IPS-20b (cell line): ENCODE results near the gene MORN2.

Experiments
- H3K27ac ChIP-seq: one replicate; pipeline ENCODE4 v1.5.1; 2013; ENCODE audit warnings: low read length
- H3K27me3 ChIP-seq: 2 replicates; pipeline ENCODE4 v1.6.1; 2013; ENCODE audit warnings: mild to moderate bottlenecking, low read length, inconsistent platforms; ENCODE audit not compliant: insufficient read depth
- H3K36me3 ChIP-seq: 2 replicates; pipeline ENCODE4 v1.6.1; 2013; ENCODE audit warnings: low read depth, mild to moderate bottlenecking, inconsistent platforms, low read length, moderate library complexity; ENCODE audit not compliant: insufficient read depth
- H3K4me1 ChIP-seq: 2 replicates; pipeline ENCODE4 v1.6.1; 2013; ENCODE audit warnings: mild to moderate bottlenecking, control low read depth, inconsistent platforms, low read length, moderate library complexity; ENCODE audit not compliant: insufficient read depth
- H3K4me3 ChIP-seq: 2 replicates; pipeline ENCODE4 v1.5.1; 2013; ENCODE audit warnings: mild to moderate bottlenecking, low read length, inconsistent platforms
- H3K9ac ChIP-seq: 2 replicates; pipeline ENCODE4 v1.6.1; 2013; ENCODE audit warnings: low read depth, mild to moderate bottlenecking, inconsistent platforms, low read length, moderate library complexity
- H3K9me3 ChIP-seq: 2 replicates; pipeline ENCODE4 v1.6.1; 2013; ENCODE audit warnings: mild to moderate bottlenecking, low read depth, low read length, inconsistent platforms; ENCODE audit not compliant: insufficient read depth

MORN2 gene

GRCh38 chr2:38898256-38898655 is 22.5 kb downstream of the MORN2 start:
- no peak overlapping the region for H3K4me3 ChIP-seq
- no peaks in the 10 kb centered on the region for H3K4me1 ChIP-seq
- no peak overlapping the region for H3K9ac ChIP-seq
- H3K9me3 ChIP-seq: no peaks in the 10 kb centered on the region
- no peaks in the 10 kb centered on the region for H3K36me3 ChIP-seq
- no peaks in the 10 kb centered on the region for H3K27me3 ChIP-seq
- H3K27ac ChIP-seq: no peak overlapping the region

GRCh38 chr2:38900726-38901125 is 24.9 kb downstream of the MORN2 start:
- no peaks in the 10 kb centered on the region for H3K27me3 ChIP-seq
- no peaks in the 10 kb centered on the region for H3K4me1 ChIP-seq
- H3K9ac ChIP-seq: no peak overlapping the region
- no peak overlapping the region for H3K4me3 ChIP-seq
- H3K9me3 ChIP-seq: no peaks in the 10 kb centered on the region
- H3K27ac ChIP-seq: no peak overlapping the region
- H3K36me3 ChIP-seq: no peaks in the 10 kb centered on the region

GRCh38 chr2:38905251-38905650 is 29.5 kb downstream of the MORN2 start:
- no peaks in the 10 kb centered on the region for H3K27me3 ChIP-seq
- H3K9ac ChIP-seq: no peak overlapping the region
- H3K9me3 ChIP-seq: no peaks in the 10 kb centered on the region
- no peak overlapping the region for H3K27ac ChIP-seq
- no peak overlapping the region for H3K4me3 ChIP-seq
- H3K4me1 ChIP-seq: no peaks in the 10 kb centered on the region
- no peaks in the 10 kb centered on the region for H3K36me3 ChIP-seq

GRCh38 chr2:38907242-38907641 is 31.5 kb downstream of the MORN2 start:
- Histone ChIP-seq H3K4me3 (no peak overlapping the region), H3K9ac (no peak overlapping the region), H3K9me3 (no peaks in the 10 kb centered on the region), H3K4me1 (no peaks in the 10 kb centered on the region), H3K36me3 (no peaks in the 10 kb centered on the region), H3K27me3 (no peaks in the 10 kb centered on the region), H3K27ac (no peak overlapping the region)

DNA sequence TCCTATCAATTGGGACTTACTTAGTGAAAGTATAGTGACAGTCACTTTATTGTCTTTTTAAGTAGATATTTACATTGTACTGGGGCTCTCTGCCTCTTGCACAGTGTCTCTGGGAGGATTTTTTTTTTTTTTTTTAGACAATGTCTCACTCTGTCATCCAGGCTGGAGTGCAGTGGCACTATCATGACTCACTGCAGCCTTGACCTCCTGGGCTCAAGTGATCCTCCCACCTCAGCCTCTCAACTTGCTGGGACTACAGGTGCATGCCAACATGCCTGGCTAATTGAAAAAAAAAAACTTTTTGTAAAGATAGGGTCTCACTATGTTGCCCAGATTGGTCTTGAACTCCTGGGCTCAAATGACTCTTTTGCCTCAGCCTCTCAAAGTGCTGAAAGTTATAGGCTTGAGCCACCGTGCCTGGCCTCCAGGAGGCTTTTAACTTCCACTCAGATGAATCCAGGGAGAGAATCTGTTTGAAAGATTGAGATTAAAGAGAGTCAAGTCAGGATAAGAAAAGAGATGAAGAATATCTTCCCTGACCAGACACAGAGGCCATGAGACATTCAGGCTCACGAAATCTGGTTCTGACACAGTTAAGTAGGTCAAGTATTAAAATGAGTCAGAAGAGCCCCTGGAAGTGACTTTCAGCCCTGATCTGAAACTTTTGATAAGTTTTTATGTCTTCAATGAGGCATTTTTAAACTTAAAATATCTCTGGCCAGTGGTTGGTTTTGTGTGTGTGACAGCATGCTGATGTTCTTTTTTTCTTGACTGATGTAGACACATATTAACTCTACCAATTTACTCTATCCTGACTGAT is 32.2 kb downstream of the MORN2 start:
- no peaks in the 10 kb centered on the region for H3K4me1 ChIP-seq
- no peak overlapping the region for H3K9ac ChIP-seq
- no peaks in the 10 kb centered on the region for H3K9me3 ChIP-seq
- H3K27me3 ChIP-seq: no peaks in the 10 kb centered on the region
- H3K27ac ChIP-seq: no peak overlapping the region
- no peaks in the 10 kb centered on the region for H3K36me3 ChIP-seq
- no peak overlapping the region for H3K4me3 ChIP-seq

GRCh38 chr2:38909872-38910271 is 34.1 kb downstream of the MORN2 start:
- H3K36me3 ChIP-seq: no peaks in the 10 kb centered on the region
- H3K9me3 ChIP-seq: no peaks in the 10 kb centered on the region
- H3K9ac ChIP-seq: no peak overlapping the region
- no peaks in the 10 kb centered on the region for H3K4me1 ChIP-seq
- H3K4me3 ChIP-seq: no peak overlapping the region
- no peaks in the 10 kb centered on the region for H3K27me3 ChIP-seq
- no peak overlapping the region for H3K27ac ChIP-seq

GRCh38 chr2:38911191-38911590 is 35.4 kb downstream of the MORN2 start:
- Histone ChIP-seq H3K9ac (no peak overlapping the region), H3K9me3 (no peaks in the 10 kb centered on the region), H3K36me3 (no peaks in the 10 kb centered on the region), H3K27ac (no peak overlapping the region), H3K4me3 (no peak overlapping the region), H3K4me1 (no peaks in the 10 kb centered on the region), H3K27me3 (no peaks in the 10 kb centered on the region)

DNA sequence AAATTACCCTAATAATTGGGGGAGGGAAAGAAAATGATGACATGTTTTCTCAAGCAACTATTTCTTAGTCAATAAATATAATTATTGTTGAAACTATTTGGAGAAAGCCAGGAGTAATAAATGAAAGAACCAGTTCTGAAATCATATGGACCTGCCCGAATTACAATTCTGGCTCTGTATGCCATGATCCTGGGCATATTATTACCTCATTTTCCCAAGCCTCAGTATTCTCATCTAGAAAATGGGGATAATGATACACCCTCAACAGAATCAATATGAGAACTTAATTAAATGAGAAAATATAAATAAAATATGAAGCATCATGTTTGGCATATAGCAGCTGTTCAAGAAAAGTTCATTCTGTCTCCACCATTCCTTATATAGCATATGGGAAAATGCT is 36.8 kb downstream of the MORN2 start:
- Histone ChIP-seq H3K9me3 (no peaks in the 10 kb centered on the region), H3K27me3 (no peaks in the 10 kb centered on the region), H3K4me3 (no peak overlapping the region), H3K36me3 (no peaks in the 10 kb centered on the region), H3K27ac (no peak overlapping the region), H3K4me1 (no peaks in the 10 kb centered on the region), H3K9ac (no peak overlapping the region)

- Histone ChIP-seq H3K27ac (no peak overlapping the region), H3K36me3 (no peaks in the 10 kb centered on the region), H3K9me3 (no peaks in the 10 kb centered on the region)
These were observed 46.6 kb downstream of the MORN2 start for GRCh38 chr2:38922389-38922788.

DNA sequence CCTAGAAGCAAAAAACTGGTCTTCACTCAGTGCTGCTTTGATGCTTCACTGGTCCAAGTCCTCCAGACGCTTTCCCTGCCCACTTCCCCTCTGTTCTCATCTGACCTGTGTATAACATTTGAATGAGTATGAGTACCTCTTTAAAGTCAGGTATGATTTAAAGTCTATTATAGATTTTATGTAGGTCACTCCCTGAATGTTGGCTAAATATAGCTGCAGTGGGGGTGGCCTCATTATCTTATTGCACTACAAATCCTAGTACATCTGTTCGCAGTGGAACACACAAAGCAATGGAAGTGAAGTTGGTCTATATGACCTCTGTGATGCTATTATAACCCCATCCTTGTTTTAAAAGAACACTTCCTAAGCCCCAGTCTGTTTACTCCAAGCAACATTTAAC is 47.1 kb downstream of the MORN2 start:
- Histone ChIP-seq H3K27me3 (no peaks in the 10 kb centered on the region), H3K9ac (no peak overlapping the region), H3K4me3 (no peak overlapping the region), H3K4me1 (no peaks in the 10 kb centered on the region), H3K27ac (no peak overlapping the region), H3K9me3 (no peaks in the 10 kb centered on the region), H3K36me3 (no peaks in the 10 kb centered on the region)

More at GRCh38 chr2:38922389-38922788, 46.6 kb downstream of the MORN2 start:
- no peak overlapping the region for H3K9ac ChIP-seq
- no peaks in the 10 kb centered on the region for H3K4me1 ChIP-seq
- no peaks in the 10 kb centered on the region for H3K27me3 ChIP-seq
- H3K4me3 ChIP-seq: no peak overlapping the region

GRCh38 chr2:38925982-38926381 is 50.2 kb downstream of the MORN2 start:
- Histone ChIP-seq H3K4me3 (no peak overlapping the region), H3K9me3 (no peaks in the 10 kb centered on the region), H3K27me3 (no peaks in the 10 kb centered on the region), H3K9ac (no peak overlapping the region), H3K36me3 (no peaks in the 10 kb centered on the region), H3K27ac (no peak overlapping the region), H3K4me1 (no peaks in the 10 kb centered on the region)

DNA sequence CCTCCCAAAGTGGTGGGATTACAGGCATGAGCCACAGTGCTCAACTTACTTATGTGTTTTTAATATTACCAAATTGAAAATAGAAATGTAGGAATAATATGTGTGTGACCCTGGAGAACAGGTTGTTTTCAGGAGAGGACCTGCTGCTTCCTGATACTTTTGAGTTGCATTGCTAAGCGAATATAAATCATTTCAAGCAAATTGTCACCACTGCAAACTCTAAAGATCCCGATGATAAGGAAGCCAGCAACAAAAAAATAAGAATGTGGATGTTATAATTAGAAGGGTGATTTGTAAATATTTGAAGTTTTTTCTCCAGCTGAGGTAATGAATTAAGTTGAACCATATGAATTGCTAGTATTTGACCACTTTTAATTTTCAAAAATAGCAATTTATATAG is 54.8 kb downstream of the MORN2 start:
- no peak overlapping the region for H3K27ac ChIP-seq
- no peaks in the 10 kb centered on the region for H3K27me3 ChIP-seq
- no peaks in the 10 kb centered on the region for H3K36me3 ChIP-seq
- H3K9ac ChIP-seq: no peak overlapping the region
- no peaks in the 10 kb centered on the region for H3K4me1 ChIP-seq
- no peaks in the 10 kb centered on the region for H3K9me3 ChIP-seq
- no peak overlapping the region for H3K4me3 ChIP-seq
